Neural progenitor cell (in vitro differentiated cells): Measurements from ENCODE around the gene AGAP9.
"Not testable (repeated sequence)": the region's sequence is repeated elsewhere in the genome, so short reads cannot be mapped to it uniquely, and the experiment has no call there.

ENCODE experiments used
- CTCF ChIP-seq: fragments of 200-600 bp; sonication (generic); IDR thresholded peaks from 2 replicates; pipeline ENCODE4 v1.5.1; 2017; ENCODE audit warnings: antibody characterized with exemption, mild to moderate bottlenecking
- EZH2 ChIP-seq: fragments of 200-600 bp; sonication (generic); IDR thresholded peaks from 2 replicates; pipeline ENCODE4 v1.6.1; 2017; ENCODE audit warnings: antibody characterized with exemption, mild to moderate bottlenecking, moderate library complexity

GRCh38 chr10:47502313-47502712 lies 21.1 kb downstream of the AGAP9 start:
- not testable (repeated sequence) for TF ChIP-seq CTCF, EZH2
